ENCODE results near the gene RAF1. TPM values are rescaled to one million over a fixed set of nuclear protein-coding genes. Genes with fewer than 3 reads are reported as not detected.
"Not testable (repeated sequence)": the region's sequence is repeated elsewhere in the genome, so short reads cannot be mapped to it uniquely, and the experiment has no call there.

Gene RAF1
- total RNA-seq, 3 donors from 2014 or later: 97.2 to 104 (median 100) TPM

DNA sequence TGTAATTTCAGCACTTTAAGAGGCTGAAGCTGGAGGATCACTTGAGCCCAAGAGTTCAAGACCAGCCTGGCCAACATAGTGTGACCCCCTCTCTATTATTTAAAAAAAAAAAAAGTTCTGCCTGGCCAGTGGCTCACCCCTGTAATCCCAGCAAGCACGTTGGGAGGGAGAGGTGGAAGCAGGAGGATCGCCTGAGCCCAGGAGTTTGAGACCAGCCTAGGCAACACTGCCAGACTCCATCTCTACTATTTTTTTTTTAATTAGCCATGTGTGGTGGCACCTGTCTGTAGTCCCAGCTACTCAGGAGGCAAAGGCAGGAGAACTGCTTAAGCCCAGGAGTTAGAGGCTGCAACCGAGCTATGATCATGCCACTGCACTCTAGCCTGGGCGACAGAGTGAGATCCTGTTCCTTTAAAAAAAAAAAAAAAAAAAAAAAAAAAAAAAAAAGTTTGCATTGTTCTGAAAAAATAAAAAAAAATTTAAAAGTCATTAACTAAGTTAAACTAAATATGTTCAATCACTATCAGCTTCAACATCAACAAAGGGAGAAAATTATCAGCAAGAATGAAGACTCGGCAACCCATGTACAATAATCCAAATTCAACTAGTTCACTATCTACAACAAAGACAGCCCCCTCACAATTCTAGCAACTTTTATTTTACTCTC, 1.9 kb downstream of the RAF1 start:
- H3K27me3 Mint-ChIP-seq (ENCODE audit: low read depth): no peaks in the 10 kb centered on the region
- ATAC-seq: no peak
- H3K9me3 Mint-ChIP-seq: no peaks in the 10 kb centered on the region
- H3K4me3 Mint-ChIP-seq: peak overlapping the region; percentile 88
- DNase-seq: no peak
- H3K36me3 Mint-ChIP-seq (ENCODE audit: insufficient read depth): peaks cover 2% of the 10 kb centered on the region
- H3K4me1 Mint-ChIP-seq (ENCODE audit: low read depth): peaks cover 44% of the 10 kb centered on the region

- Mint-ChIP-seq H3K4me3 (peak overlapping the region; percentile 53), H3K4me1 (ENCODE audit: low read depth) (peaks cover 51% of the 10 kb centered on the region)
- H3K36me3 Mint-ChIP-seq (ENCODE audit: insufficient read depth); H3K27me3 Mint-ChIP-seq (ENCODE audit: low read depth); H3K9me3 Mint-ChIP-seq; ATAC-seq; DNase-seq: not testable (repeated sequence)
These were observed 2.5 kb downstream of the RAF1 start for GRCh38 chr3:12661375-12661774.

- no peak overlapping the region for H3K4me3 Mint-ChIP-seq
- H3K9me3 Mint-ChIP-seq: no peaks in the 10 kb centered on the region
- H3K36me3 Mint-ChIP-seq (ENCODE audit: insufficient read depth): peaks cover 12% of the 10 kb centered on the region
- H3K4me1 Mint-ChIP-seq (ENCODE audit: low read depth): peaks cover 61% of the 10 kb centered on the region
- DNase-seq: no peak
- H3K27me3 Mint-ChIP-seq (ENCODE audit: low read depth): no peaks in the 10 kb centered on the region
- ATAC-seq: no peak
These were observed 3.7 kb downstream of the RAF1 start for GRCh38 chr3:12660196-12660595.

GRCh38 chr3:12659316-12660015, 4.5 kb downstream of the RAF1 start:
- Mint-ChIP-seq H3K4me1 (ENCODE audit: low read depth) (peaks cover 58% of the 10 kb centered on the region), H3K9me3 (no peaks in the 10 kb centered on the region), H3K36me3 (ENCODE audit: insufficient read depth) (peaks cover 12% of the 10 kb centered on the region), H3K4me3 (no peak overlapping the region), H3K27me3 (ENCODE audit: low read depth) (no peaks in the 10 kb centered on the region)
- ATAC-seq: no peak
- DNase-seq: no peak

DNA sequence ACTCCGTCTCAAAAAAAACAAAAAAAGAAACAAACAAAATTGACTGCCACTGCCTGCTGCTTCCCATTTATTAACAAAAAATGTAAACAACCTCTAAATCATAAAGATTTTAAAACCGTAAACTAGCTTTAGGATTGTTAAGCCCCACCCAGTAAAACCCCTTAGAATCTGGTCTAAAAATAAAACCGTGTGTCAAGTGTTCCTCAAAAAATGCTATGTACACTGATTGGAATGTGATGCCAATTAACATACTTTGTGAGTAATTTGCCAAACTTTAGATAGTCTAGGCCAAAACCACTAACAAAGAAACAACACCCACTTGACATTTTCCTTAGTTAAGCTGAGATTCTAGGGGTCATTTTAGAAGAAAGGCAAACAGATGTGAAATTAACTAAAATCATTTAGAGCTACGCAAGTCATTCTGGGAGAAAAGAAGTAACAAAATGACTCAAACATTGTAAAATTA, 5.3 kb downstream of the RAF1 start:
- ATAC-seq: no peak
- Mint-ChIP-seq H3K36me3 (ENCODE audit: insufficient read depth) (peaks cover 12% of the 10 kb centered on the region), H3K4me1 (ENCODE audit: low read depth) (peaks cover 55% of the 10 kb centered on the region), H3K9me3 (no peaks in the 10 kb centered on the region), H3K4me3 (no peak overlapping the region), H3K27me3 (ENCODE audit: low read depth) (no peaks in the 10 kb centered on the region)
- DNase-seq: no peak

DNA sequence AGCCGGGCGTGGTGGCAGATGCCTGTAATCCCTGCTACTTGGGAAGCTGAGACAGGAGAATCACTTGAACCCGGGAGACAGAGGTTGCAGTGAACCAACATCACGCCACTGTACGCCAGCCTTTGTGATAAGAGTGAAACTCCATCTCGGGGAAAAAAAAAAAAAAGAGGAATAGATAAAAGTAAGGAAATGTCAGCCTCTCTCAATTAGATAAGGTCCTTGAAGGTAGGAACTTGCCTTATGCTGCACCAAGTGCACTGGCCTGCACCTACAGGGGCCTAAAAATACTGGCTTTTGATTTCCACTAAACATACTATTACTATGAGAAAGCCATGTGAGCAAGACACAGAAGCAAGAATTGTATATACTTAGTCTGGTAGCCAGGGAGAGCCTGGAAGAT, 7.1 kb downstream of the RAF1 start:
- H3K36me3 Mint-ChIP-seq (ENCODE audit: insufficient read depth): peaks cover 10% of the 10 kb centered on the region

GRCh38 chr3:12656193-12656592, 7.7 kb downstream of the RAF1 start:
- Mint-ChIP-seq H3K36me3 (ENCODE audit: insufficient read depth) (peaks cover 12% of the 10 kb centered on the region), H3K4me1 (ENCODE audit: low read depth) (peaks cover 59% of the 10 kb centered on the region), H3K27me3 (ENCODE audit: low read depth) (no peaks in the 10 kb centered on the region), H3K9me3 (no peaks in the 10 kb centered on the region), H3K4me3 (no peak overlapping the region)
- DNase-seq (no peak), ATAC-seq (no peak)

More for the DNA sequence above, 7.1 kb downstream of the RAF1 start:
- Mint-ChIP-seq H3K9me3 (no peaks in the 10 kb centered on the region), H3K4me1 (ENCODE audit: low read depth) (peaks cover 60% of the 10 kb centered on the region), H3K27me3 (ENCODE audit: low read depth) (no peaks in the 10 kb centered on the region), H3K4me3 (no peak overlapping the region)
- ATAC-seq: no peak
- DNase-seq: no peak

GRCh38 chr3:12655701-12656100, 8.2 kb downstream of the RAF1 start:
- peaks cover 61% of the 10 kb centered on the region for H3K4me1 Mint-ChIP-seq (ENCODE audit: low read depth)
- DNase-seq: no peak
- no peak overlapping the region for H3K4me3 Mint-ChIP-seq
- H3K27me3 Mint-ChIP-seq (ENCODE audit: low read depth): no peaks in the 10 kb centered on the region
- peaks cover 13% of the 10 kb centered on the region for H3K36me3 Mint-ChIP-seq (ENCODE audit: insufficient read depth)
- no peak for ATAC-seq
- no peaks in the 10 kb centered on the region for H3K9me3 Mint-ChIP-seq

- no peak overlapping the region for H3K4me3 Mint-ChIP-seq
These were observed 10.2 kb downstream of the RAF1 start for GRCh38 chr3:12653747-12654146.

GRCh38 chr3:12648384-12648959, 15.4 kb downstream of the RAF1 start:
- DNase-seq (no peak), ATAC-seq (no peak)
- H3K9me3 Mint-ChIP-seq: no peaks in the 10 kb centered on the region
- peaks cover 6% of the 10 kb centered on the region for H3K36me3 Mint-ChIP-seq (ENCODE audit: insufficient read depth)
- peaks cover 60% of the 10 kb centered on the region for H3K4me1 Mint-ChIP-seq (ENCODE audit: low read depth)
- no peaks in the 10 kb centered on the region for H3K27me3 Mint-ChIP-seq (ENCODE audit: low read depth)
- no peak overlapping the region for H3K4me3 Mint-ChIP-seq

More at GRCh38 chr3:12653747-12654146, 10.2 kb downstream of the RAF1 start:
- no peak for DNase-seq
- Mint-ChIP-seq H3K4me1 (ENCODE audit: low read depth) (peaks cover 59% of the 10 kb centered on the region), H3K36me3 (ENCODE audit: insufficient read depth) (peaks cover 14% of the 10 kb centered on the region), H3K9me3 (no peaks in the 10 kb centered on the region), H3K27me3 (ENCODE audit: low read depth) (no peaks in the 10 kb centered on the region)
- no peak for ATAC-seq

GRCh38 chr3:12644331-12644937, 19.5 kb downstream of the RAF1 start:
- Mint-ChIP-seq H3K36me3 (ENCODE audit: insufficient read depth) (peaks cover 12% of the 10 kb centered on the region), H3K4me1 (ENCODE audit: low read depth) (peaks cover 49% of the 10 kb centered on the region), H3K9me3 (no peaks in the 10 kb centered on the region), H3K4me3 (no peak overlapping the region), H3K27me3 (ENCODE audit: low read depth) (no peaks in the 10 kb centered on the region)
- DNase-seq (no peak), ATAC-seq (no peak)

GRCh38 chr3:12643724-12644123, 20.2 kb downstream of the RAF1 start:
- peaks cover 15% of the 10 kb centered on the region for H3K36me3 Mint-ChIP-seq (ENCODE audit: insufficient read depth)
- H3K4me3 Mint-ChIP-seq: no peak overlapping the region
- ATAC-seq (no peak), DNase-seq (no peak)
- peaks cover 49% of the 10 kb centered on the region for H3K4me1 Mint-ChIP-seq (ENCODE audit: low read depth)
- H3K27me3 Mint-ChIP-seq (ENCODE audit: low read depth): no peaks in the 10 kb centered on the region
- H3K9me3 Mint-ChIP-seq: no peaks in the 10 kb centered on the region

DNA sequence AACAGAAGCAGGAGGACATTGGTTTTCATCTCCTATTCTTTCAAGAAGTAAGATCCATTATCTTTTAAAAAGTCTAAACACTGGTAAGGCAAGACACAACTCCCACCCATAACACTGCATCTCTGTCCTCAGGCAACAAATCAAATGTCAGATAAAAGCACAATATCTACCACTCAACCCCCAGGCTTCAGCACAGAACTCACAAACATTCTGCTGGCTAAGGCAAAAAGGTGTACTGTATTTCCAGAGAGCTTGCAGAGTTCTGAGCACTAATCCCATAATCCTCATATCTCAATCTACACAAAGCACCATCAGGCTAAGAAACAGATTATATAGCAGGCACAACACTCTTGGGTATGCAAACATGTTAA, 20.9 kb downstream of the RAF1 start:
- Mint-ChIP-seq H3K4me1 (ENCODE audit: low read depth) (peaks cover 44% of the 10 kb centered on the region), H3K4me3 (no peak overlapping the region), H3K36me3 (ENCODE audit: insufficient read depth) (peaks cover 17% of the 10 kb centered on the region), H3K27me3 (ENCODE audit: low read depth) (no peaks in the 10 kb centered on the region), H3K9me3 (no peaks in the 10 kb centered on the region)
- DNase-seq: no peak
- no peak for ATAC-seq

GRCh38 chr3:12640853-12641252, 23.1 kb downstream of the RAF1 start:
- not testable (repeated sequence) for DNase-seq; H3K9me3 Mint-ChIP-seq; H3K27me3 Mint-ChIP-seq (ENCODE audit: low read depth); H3K4me3 Mint-ChIP-seq; ATAC-seq
- Mint-ChIP-seq H3K36me3 (ENCODE audit: insufficient read depth) (peaks cover 19% of the 10 kb centered on the region), H3K4me1 (ENCODE audit: low read depth) (peaks cover 50% of the 10 kb centered on the region)
